Measurements from ENCODE around the gene HYPK.
"Not testable (repeated sequence)": the region's sequence is repeated elsewhere in the genome, so short reads cannot be mapped to it uniquely, and the experiment has no call there.

HYPK gene

DNA sequence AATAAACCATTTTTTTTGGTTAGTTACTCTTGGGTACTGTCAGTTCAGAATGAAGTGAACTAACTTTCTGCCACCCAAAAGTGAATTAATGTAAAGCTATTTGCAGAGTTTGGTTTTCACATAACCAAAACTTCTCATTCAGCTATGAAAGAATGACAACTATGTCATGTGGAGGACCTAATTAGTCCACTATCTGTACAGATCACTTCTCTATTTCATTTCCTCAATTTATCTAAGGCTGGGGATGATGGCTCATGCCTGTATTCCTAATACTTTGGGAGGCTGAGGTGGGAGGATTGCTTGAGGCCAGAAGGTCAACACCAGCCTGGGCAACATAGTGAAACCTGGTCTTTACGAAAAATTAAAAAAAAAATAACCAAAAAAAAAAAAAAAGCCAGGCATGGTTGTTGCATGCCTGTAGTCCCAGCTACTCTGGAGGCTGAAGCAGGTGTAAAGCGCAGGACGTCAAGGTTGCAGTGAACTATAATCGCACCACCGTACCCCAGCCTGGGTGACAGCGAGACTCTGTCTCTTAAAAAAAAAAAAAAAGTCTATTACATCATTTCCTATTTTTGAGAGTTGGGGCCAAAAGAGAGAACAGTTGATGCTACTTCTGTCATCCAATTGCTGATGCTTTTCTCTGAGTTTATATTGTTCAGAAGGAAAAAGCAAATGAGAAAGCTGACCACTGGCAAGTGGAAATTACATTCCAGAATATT is 8.7 kb downstream of the HYPK start:
- no peak for DNase-seq (ENCODE audit: low read depth)
- no peak overlapping the region for H3K4me3 ChIP-seq (ENCODE audit: low read depth, low read length)
- TF ChIP-seq, protein P1, sequence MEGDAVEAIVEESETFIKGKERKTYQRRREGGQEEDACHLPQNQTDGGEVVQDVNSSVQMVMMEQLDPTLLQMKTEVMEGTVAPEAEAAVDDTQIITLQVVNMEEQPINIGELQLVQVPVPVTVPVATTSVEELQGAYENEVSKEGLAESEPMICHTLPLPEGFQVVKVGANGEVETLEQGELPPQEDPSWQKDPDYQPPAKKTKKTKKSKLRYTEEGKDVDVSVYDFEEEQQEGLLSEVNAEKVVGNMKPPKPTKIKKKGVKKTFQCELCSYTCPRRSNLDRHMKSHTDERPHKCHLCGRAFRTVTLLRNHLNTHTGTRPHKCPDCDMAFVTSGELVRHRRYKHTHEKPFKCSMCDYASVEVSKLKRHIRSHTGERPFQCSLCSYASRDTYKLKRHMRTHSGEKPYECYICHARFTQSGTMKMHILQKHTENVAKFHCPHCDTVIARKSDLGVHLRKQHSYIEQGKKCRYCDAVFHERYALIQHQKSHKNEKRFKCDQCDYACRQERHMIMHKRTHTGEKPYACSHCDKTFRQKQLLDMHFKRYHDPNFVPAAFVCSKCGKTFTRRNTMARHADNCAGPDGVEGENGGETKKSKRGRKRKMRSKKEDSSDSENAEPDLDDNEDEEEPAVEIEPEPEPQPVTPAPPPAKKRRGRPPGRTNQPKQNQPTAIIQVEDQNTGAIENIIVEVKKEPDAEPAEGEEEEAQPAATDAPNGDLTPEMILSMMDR (IDR thresholded peaks at IDR 0.05; ENCODE audit: low read depth, low read length, missing control alignments): no peak

DNA sequence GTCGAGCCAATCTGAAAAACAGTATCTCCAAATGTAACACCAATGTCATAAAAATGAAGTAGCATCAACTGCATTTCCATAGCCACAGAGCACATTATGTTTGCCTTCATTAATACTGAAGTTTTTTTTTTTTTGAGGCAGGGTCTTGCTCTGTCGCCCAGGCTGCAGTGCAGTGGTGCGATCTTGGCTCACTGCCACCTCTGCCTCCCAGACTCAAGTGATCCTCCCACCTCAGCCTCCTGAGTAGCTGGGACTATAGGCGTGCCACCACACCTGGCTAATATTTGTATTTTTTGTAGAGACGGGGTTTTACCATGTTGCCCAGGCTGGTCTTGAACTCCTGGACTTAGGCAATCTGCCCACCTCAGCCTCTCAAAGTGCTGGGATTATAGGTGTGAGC is 14.7 kb downstream of the HYPK start:
- not testable (repeated sequence) for DNase-seq (ENCODE audit: low read depth); H3K4me3 ChIP-seq (ENCODE audit: low read depth, low read length)

DNA sequence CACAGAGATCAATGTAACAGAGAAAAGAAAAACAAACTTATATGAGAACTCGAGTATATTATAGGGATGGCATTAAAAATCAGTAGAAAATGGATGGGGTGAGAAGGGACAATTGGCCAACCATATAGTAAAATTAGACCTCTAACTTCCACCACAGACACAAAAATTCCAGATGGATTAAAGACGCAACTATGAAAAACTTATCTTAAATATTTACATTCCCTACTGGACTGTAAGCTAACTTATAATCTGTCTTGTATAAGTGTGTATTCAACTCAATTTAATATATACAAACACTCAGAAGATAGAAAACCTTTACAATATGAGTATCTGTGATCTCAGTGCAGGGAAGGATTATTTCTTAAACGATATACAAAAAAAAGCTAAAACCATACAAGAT is 21.1 kb downstream of the HYPK start:
- no peak for DNase-seq (ENCODE audit: low read depth)
- TF ChIP-seq, protein P1 (IDR thresholded peaks at IDR 0.05; ENCODE audit: low read depth, low read length, missing control alignments): no peak
- no peak overlapping the region for H3K4me3 ChIP-seq (ENCODE audit: low read depth, low read length)

DNA sequence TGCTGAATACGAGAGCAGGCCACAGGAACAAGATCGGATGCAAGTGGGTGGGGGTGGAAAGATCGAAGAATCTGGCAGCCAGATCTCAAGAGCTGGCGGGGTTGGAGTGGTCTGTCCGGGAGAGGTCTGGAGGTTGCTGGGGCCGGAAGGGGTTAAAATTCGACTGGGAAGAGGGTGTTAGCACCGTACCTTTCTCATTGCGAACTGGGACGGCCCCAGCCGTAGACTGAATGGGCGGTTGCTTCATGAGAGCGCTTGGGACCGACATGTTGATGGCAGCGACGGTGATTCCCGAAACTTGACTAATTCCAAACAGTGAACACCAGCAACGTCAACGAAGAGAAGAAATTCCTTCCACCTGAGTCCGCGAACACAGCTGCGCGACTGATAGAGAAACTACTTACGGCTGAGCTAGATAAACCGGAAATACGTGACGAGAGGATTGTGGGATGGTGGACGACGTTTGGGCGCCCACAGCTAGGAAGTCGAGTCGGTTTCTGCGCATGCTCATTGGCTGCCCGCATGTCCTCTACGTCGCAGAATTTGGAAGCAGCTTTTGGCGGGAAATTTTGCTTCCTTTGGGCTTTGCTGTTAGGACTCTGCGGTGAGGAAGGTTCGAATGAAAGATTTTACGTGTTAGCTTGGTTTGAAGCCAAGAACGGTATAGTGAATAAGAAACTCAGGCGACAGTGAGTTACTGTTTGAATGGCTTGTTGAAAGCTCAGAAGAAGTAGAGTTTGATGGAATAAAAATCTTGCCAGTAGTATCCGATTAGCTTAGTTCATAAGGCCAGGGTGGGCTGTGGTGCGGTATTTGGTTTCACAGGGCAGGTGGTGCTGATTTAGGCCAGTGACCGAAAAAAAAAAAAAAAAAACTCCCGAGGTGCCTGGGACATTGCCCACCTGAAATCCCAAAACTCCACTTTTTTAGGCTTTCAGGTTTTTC is 24.2 kb downstream of the HYPK start, which contains the start of gene MFAP1:
Gene MFAP1, minus strand, starts transcription at position 389 of the 945 bp plus-strand sequence. Its CDS starts 121 bp downstream, at position 268.
- peak within 1 kb of the TSS; percentile 100 for H3K4me3 ChIP-seq (ENCODE audit: low read depth, low read length)
- peak; percentile 96 for DNase-seq (ENCODE audit: low read depth)
- TF ChIP-seq, protein P1 (IDR thresholded peaks at IDR 0.05; ENCODE audit: low read depth, low read length, missing control alignments): no peak

DNA sequence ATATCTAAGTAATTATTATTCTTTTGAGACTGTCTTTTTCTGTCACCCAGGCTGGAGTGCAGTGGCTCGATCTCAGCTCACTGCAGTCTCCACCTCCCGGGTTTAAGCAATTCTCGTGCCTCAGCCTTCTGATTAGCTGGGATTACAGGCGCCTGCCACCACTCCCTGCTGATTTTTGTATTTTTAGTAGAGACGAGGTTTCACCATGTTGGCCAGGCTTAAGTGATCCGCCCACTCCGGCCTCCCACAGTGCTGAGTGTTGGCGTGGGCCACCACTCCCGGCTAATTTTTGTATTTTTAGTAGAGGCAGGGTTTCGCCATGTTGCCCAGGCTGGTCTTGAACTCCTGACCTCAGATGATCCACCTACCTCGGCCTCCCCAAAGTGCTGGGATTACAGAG is 24.9 kb downstream of the HYPK start:
- H3K4me3 ChIP-seq (ENCODE audit: low read depth, low read length); DNase-seq (ENCODE audit: low read depth): not testable (repeated sequence)

DNA sequence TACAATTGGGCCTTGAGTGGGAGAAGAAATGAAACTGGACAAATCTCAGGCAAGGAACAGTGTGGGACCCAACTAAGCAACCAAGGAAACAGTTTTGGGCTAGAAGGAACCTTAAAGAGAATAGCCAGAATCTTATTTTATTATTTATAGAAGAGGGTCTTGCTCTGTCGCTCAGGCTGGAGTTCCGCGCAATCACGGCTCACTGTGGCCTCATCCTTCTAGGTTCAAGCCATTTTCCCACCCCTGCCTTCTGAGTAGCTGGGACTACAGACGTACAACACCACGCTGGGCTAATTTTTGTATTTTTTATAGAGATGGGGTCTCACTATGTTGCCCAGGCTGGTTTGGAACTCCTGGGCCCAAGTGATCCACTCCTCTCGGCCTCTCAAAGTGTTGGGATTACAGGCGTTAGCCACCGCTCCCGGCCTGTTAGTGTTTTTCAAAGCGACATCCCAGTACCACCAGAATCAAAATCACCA is 25.7 kb downstream of the HYPK start:
- no peak for DNase-seq (ENCODE audit: low read depth)
- TF ChIP-seq, protein P1 (IDR thresholded peaks at IDR 0.05; ENCODE audit: low read depth, low read length, missing control alignments): no peak
- H3K4me3 ChIP-seq (ENCODE audit: low read depth, low read length): peak overlapping the region; percentile 76; the same call in 1 of the 2 replicates

DNA sequence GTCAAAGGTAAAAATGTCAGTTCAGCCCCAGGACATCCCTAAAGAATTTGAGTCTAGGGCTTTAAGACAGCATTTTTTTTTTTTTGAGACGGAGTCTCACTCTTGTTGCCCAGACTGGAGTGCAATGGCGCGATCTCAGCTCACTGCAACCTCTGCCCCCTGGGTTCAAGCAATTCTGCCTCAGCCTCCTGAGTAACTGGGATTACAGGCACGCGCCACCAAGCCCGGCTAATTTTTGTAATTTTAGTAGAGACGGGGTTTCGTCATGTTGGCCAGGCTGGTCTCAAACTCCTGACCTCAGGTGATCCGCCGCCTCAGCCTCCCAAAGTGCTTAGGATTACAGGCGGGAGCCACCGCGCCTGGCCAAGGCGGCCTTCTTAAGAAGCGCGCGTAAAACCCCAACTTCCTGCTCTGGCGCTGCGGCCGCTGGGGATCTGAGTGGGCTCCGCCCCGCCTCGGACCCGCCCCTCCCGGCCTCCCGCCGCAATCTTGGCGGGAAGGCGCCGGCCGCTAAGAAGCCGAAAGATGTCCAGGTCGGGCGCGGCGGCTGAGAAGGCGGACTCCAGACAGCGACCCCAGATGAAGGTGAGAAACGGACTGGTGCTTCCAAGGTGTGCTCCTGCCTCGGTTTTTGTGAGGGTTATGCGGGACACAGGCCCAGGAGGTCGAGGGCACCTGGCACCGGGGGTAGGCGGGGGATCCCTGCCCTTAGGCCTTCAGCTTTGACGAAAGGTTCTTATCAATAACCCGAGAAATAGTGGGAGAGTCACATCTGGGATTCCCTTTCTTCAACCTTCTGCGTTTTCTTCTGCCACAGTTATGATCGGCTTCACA is 26.3 kb downstream of the HYPK start, which contains the start of gene WDR76:
Gene WDR76, plus strand, starts transcription at position 495 of the 834 bp plus-strand sequence. Its CDS starts 31 bp downstream, at position 526.
- peak within 1 kb of the TSS; percentile 76 for H3K4me3 ChIP-seq (ENCODE audit: low read depth, low read length)
- DNase-seq (ENCODE audit: low read depth): peak; percentile 61
- TF ChIP-seq, protein P1 (IDR thresholded peaks at IDR 0.05; ENCODE audit: low read depth, low read length, missing control alignments): no peak
